GM18520 (cell line): ENCODE results near the gene SHISA9.

Experiments
- ATAC-seq: cut with Tn5 transposase; IDR thresholded peaks from one replicate; pipeline ENCODE4 v1.9.1; 2021; ENCODE audit not compliant: unreplicated experiment

The SHISA9 gene

GRCh38 chr16:13157082-13157481, 255.7 kb downstream of the SHISA9 start:
- ATAC-seq, result no peak

- ATAC-seq, result no peak
These were observed 257.0 kb downstream of the SHISA9 start for GRCh38 chr16:13158427-13158826.

GRCh38 chr16:13165024-13165423, 263.6 kb downstream of the SHISA9 start:
- no peak for ATAC-seq

- no peak for ATAC-seq
These were observed 266.7 kb downstream of the SHISA9 start for GRCh38 chr16:13168091-13168572.

- ATAC-seq, result no peak
These were observed 269.9 kb downstream of the SHISA9 start for GRCh38 chr16:13171313-13171712.

GRCh38 chr16:13176711-13177110, 275.3 kb downstream of the SHISA9 start:
- no peak for ATAC-seq

- ATAC-seq, result no peak
These were observed 276.9 kb downstream of the SHISA9 start for GRCh38 chr16:13178318-13178717.

- ATAC-seq, result no peak
These were observed 280.0 kb downstream of the SHISA9 start for GRCh38 chr16:13181432-13181831.

GRCh38 chr16:13186813-13187212, 285.4 kb downstream of the SHISA9 start:
- ATAC-seq, result no peak

GRCh38 chr16:13189250-13189649, 287.9 kb downstream of the SHISA9 start:
- ATAC-seq, result no peak

GRCh38 chr16:13193721-13194120, 292.3 kb downstream of the SHISA9 start:
- ATAC-seq, result no peak

GRCh38 chr16:13194766-13195165, 293.4 kb downstream of the SHISA9 start:
- ATAC-seq, result no peak

- ATAC-seq, result no peak
These were observed 302.3 kb downstream of the SHISA9 start for GRCh38 chr16:13203725-13204124.

GRCh38 chr16:13205352-13205751, 304.0 kb downstream of the SHISA9 start:
- ATAC-seq, result no peak

- ATAC-seq, result no peak
These were observed 305.2 kb downstream of the SHISA9 start for GRCh38 chr16:13206606-13207005.

- ATAC-seq, result no peak
These were observed 305.8 kb downstream of the SHISA9 start for GRCh38 chr16:13207151-13207550.

- ATAC-seq, result no peak
These were observed 322.3 kb downstream of the SHISA9 start for GRCh38 chr16:13223666-13224065.

GRCh38 chr16:13229039-13229438, 327.6 kb downstream of the SHISA9 start:
- ATAC-seq, result no peak

- ATAC-seq, result no peak
These were observed 330.0 kb downstream of the SHISA9 start for GRCh38 chr16:13231365-13231764.

GRCh38 chr16:13234999-13235398, 333.6 kb downstream of the SHISA9 start:
- ATAC-seq, result no peak

- no peak for ATAC-seq
These were observed 334.9 kb downstream of the SHISA9 start for GRCh38 chr16:13236308-13236707.

GRCh38 chr16:13238182-13238581, 336.8 kb downstream of the SHISA9 start:
- no peak for ATAC-seq

- no peak for ATAC-seq
These were observed 340.8 kb downstream of the SHISA9 start for GRCh38 chr16:13242201-13242600.

GRCh38 chr16:13244770-13245169, 343.4 kb downstream of the SHISA9 start:
- ATAC-seq, result no peak
